PFSK-1 (cell line): ENCODE data around the gene CCDC183.

Experiments
- FOXP2 ChIP-seq: optimal IDR thresholded peaks from 2 replicates; pipeline ENCODE3; 2011; ENCODE audit warnings: borderline replicate concordance, control low read depth, inconsistent platforms; ENCODE audit not compliant: insufficient read depth; ENCODE audit errors: extremely low read length, extremely low read depth
- POLR2AphosphoS5 ChIP-seq: IDR thresholded peaks from 2 replicates; pipeline ENCODE4 v1.6.1; 2012; ENCODE audit warnings: low read depth, mild to moderate bottlenecking, control low read depth, low read length, moderate library complexity
- REST ChIP-seq, 2 experiments: IDR thresholded peaks; 2 replicates each; pipeline versions ENCODE4 v1.6.1 to v1.8.0; 2011 to 2012; ENCODE audit warnings: low read depth in 2 of 2, low read length in 2 of 2, control low read depth in 1 of 2, inconsistent platforms in 1 of 2, mild to moderate bottlenecking in 1 of 2, moderate library complexity in 1 of 2; ENCODE audit not compliant: insufficient read depth in 1 of 2
- SIN3A ChIP-seq: IDR thresholded peaks from 2 replicates; pipeline ENCODE4 v1.6.1; 2012; ENCODE audit warnings: mild to moderate bottlenecking, low read length, moderate library complexity, borderline replicate concordance; ENCODE audit not compliant: insufficient read depth
- TAF1 ChIP-seq: IDR thresholded peaks from 2 replicates; pipeline ENCODE4 v1.6.1; 2012; ENCODE audit warnings: low read length, control low read depth, borderline replicate concordance; ENCODE audit not compliant: insufficient read depth

Gene CCDC183

GRCh38 chr9:136762915-136763648, 33.1 kb upstream of the CCDC183 start:
- TF ChIP-seq FOXP2 = no peak
- no peak for TF ChIP-seq TAF1
- no peak for TF ChIP-seq REST (IDR thresholded peaks at IDR 0.05; ENCODE audit: insufficient read depth in 1 of 2, low read depth in 2 of 2, low read length in 2 of 2)

GRCh38 chr9:136763649-136764035, 32.5 kb upstream of the CCDC183 start:
- TF ChIP-seq REST (IDR thresholded peaks at IDR 0.05; ENCODE audit: insufficient read depth in 1 of 2, low read depth in 2 of 2, low read length in 2 of 2) = no peak
- no peak for TF ChIP-seq POLR2AphosphoS5
- no peak for TF ChIP-seq TAF1
- no peak for TF ChIP-seq FOXP2
- TF ChIP-seq SIN3A = no peak

GRCh38 chr9:136764301-136764891, 31.7 kb upstream of the CCDC183 start, which contains the start of gene LCN15:
Gene LCN15, minus strand, starts transcription at chr9:136764518. Its CDS starts 30 bp downstream, at chr9:136764488.
- TF ChIP-seq REST (IDR thresholded peaks at IDR 0.05; ENCODE audit: insufficient read depth in 1 of 2, low read depth in 2 of 2, low read length in 2 of 2) (no peak), FOXP2 (no peak), SIN3A (no peak), POLR2AphosphoS5 (no peak), TAF1 (no peak)

- TF ChIP-seq POLR2AphosphoS5 = no peak
- TF ChIP-seq FOXP2 = no peak
- TF ChIP-seq SIN3A = no peak
- TF ChIP-seq TAF1 = no peak
- no peak for TF ChIP-seq REST (IDR thresholded peaks at IDR 0.05; ENCODE audit: insufficient read depth in 1 of 2, low read depth in 2 of 2, low read length in 2 of 2)
Measured at GRCh38 chr9:136765041-136765440, 31.1 kb upstream of the CCDC183 start.
